HG03175 (cell line): ENCODE measurements around the gene IFNA8.
A peak's percentile ranks its signal among the peaks of the same experiment; 100 is the strongest.
"Not testable (repeated sequence)": the region's sequence is repeated elsewhere in the genome, so short reads cannot be mapped to it uniquely, and the experiment has no call there.

Experiments used
- ATAC-seq: cut with Tn5 transposase; IDR thresholded peaks from one replicate; pipeline ENCODE4 v1.9.1; 2021; ENCODE audit warnings: mild to moderate bottlenecking, moderate library complexity; ENCODE audit not compliant: unreplicated experiment

The IFNA8 gene

GRCh38 chr9:21408817-21409216 is at the start of gene IFNA8:
TSS of gene IFNA8 (plus strand) at chr9:21409117. CDS start at chr9:21409177, 60 bp downstream.
- no peak for ATAC-seq

DNA sequence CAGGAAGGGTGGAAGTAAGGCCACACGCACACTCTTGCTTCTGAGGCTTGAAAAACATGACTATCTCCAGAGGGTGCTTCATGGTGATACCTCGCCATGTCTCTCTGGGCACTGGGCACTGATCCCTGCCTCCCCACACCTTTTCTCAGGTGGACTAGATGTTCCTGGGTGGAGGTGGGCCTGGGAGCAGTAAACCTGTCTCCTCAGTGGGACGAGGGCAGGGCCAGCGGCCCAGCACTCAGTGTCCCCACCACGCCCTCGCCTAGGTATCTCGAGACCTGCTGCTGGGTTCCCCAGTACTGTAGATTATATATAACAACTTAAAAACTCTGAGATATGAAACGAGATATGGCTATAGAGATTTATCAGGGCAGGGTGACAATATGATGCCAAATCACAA is 46.6 kb upstream of the IFNA8 start:
- no peak for ATAC-seq

GRCh38 chr9:21367169-21367568 is 41.7 kb upstream of the IFNA8 start:
- ATAC-seq, result peak; percentile 95

DNA sequence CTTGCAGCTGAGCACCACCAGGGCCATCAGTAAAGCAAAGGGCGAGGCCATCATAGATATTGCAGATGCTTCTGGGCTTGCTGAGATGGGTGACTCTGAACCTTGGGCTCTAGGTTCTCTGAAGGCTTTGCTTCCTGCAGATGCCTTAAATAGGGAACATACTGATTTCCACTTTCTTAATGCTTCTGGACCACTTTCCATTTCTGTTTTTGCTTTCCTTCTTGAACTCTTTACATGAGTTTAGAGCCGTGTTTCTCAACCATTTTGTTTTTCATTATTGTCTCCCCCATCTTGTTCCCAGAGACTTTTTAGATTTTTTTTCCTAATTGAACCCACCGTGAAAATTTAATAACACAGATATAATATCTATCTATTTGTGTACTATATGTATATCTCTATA is 41.0 kb upstream of the IFNA8 start, which contains the start of gene IFNA13:
Gene IFNA13, minus strand, starts transcription at position 101 of the 400 bp plus-strand sequence. Its CDS starts 47 bp downstream, at position 54.
- no peak for ATAC-seq

- ATAC-seq, result not testable (repeated sequence)
These were observed 37.5 kb upstream of the IFNA8 start for GRCh38 chr9:21371467-21371866.

DNA sequence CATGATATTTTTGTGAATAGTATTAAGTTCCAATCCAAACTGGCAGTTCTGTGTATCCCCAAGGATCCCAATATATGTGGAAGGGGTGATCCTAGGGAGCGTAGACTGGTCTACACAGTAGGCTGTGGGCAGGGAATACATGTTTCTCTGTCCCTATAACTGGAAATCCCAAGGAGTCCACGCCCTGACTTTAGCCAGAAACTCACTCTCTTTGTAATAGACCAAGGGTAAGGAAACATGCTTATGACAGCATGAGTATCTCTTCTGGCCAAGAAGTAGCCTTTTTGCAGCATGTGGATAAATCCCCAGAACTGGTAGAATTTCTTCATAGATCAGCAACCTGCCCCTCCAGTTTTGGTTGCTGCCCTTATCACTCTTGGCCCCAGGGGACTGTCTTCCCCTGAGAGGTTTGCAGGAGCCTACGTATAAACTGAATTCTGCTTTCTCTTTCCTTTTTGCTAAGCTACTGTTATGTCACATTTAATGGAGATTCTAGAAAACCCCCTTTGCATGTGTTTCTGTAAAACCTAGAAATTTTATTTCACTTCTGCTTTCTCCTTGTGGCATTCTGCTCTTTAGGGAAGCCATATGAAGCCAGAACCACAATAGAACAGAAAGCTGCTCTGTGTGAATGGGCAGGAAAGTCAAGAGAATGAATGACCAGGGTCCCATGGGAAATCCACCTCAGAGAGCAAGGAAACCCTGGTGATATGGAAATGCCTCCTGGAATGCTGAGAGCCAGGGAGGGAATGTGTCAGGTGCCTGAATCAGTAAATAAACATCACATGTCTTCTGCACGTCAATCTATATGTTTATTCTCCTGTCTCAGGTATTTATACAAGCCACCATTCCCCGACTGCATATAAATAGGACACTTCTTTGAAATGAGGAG is 27.2 kb upstream of the IFNA8 start:
- peak; percentile 98 for ATAC-seq

GRCh38 chr9:21383627-21384026 is 25.3 kb upstream of the IFNA8 start:
- ATAC-seq, result no peak

DNA sequence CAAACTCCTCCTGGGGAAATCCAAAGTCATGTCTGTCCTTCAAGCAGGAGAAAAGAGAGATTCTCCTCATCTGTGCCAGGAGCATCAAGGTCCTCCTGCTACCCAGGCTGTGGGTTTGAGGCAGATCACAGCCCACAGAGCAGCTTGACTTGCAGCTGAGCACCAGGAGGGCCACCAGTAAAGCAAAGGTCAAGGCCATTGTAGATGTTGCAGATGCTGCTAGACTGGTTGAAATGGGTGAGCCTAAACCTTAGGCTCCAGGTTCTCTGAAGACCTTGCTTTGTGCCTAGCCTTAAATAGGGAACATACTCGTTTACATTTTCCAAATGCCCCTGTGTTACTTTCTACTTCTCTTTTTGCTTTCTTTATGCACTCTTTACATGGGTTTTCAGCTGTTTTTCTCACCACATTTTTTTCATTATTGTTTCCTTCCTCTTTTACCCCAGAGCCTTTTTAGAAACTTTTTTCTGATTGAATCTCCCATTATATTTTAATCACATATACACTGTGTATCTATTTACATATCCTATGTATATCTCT is 23.7 kb upstream of the IFNA8 start, which contains the start of gene IFNA2:
Gene IFNA2, minus strand, starts transcription at position 268 of the 540 bp plus-strand sequence. Its CDS starts 69 bp downstream, at position 199.
- no peak for ATAC-seq

DNA sequence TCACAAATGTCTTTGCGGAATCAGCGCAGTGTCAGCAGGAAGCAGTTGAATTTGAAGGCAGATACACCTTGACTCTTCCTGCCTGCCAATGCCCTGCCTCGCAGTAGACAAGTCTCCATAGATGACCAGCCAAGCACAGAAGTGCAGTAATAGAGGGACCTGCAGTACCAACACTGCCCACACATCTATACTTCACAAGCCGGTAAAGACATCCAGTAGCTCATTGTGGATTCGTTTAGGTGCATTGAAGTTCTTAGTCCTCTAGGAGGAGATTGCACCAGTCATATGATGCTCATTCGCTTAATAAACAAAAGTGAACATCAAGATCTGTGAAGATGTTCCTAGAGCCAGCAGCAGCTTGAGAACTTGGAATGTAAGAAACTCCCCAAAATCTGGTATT is 16.6 kb upstream of the IFNA8 start:
- ATAC-seq, result peak; percentile 95

- peak; percentile 67 for ATAC-seq
These were observed 12.9 kb upstream of the IFNA8 start for GRCh38 chr9:21395778-21396717.

- ATAC-seq, result no peak
These were observed 9.9 kb upstream of the IFNA8 start for GRCh38 chr9:21398955-21399489.

DNA sequence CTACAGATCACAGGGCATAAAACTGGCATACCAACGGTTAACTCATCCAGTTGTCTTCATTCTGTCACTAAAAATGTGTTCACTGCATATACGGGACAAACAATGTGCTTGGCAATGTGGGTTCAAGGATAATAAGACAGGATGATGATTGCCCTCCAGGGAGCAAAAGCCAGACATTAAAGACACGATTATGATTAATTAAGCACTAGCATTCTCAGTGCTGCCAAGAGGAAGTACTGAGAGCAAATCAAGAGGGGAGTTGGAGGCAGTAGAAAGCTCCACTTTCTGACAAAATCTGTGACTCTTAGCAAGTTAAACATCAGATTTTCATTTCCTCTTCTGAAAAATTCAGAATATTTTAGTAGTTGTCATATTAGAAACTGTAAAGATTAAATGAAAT is 9.0 kb upstream of the IFNA8 start:
- ATAC-seq, result no peak

- peak; percentile 56 for ATAC-seq
These were observed 6.3 kb upstream of the IFNA8 start for GRCh38 chr9:21402386-21403251.

DNA sequence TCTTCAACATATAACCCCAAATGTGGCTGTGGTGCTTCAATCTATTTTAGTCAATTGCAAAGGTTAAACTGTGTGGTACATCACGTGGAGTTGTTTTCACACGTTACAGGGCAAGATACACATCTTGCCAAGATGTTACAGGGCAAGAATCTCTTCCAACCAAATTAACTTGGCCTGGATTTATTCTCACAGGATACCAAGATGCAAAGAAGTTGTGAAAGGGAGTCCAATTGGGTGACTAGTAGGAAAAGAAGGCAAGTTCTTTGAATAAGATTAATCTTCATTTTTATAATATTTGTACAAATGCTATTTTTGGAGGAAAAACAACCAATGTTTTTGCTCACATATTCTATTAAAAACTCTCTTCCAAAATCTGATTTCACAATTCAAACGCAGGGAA is 4.8 kb upstream of the IFNA8 start:
- no peak for ATAC-seq

DNA sequence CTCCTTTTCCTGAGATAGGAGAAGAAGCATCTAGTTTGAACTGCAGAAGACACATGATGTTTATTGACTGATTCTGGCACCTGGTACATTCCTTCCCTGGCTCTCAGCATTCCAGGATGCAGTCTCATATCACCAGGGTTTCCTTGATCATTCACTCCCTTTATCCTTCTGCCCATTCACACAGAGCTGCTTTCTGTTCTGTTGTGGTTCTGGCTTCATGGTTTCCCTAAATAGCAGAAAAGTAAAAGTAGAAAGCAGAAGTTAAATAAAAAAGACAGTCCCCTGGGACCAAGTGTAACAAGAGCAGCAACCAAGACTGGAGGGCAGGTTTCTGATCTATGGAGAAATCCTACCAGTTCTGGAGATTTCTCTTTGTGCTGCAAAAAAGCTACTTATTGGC is 3.2 kb downstream of the IFNA8 start:
- peak; percentile 58 for ATAC-seq

- ATAC-seq, result no peak
These were observed 4.2 kb downstream of the IFNA8 start for GRCh38 chr9:21413151-21413550.

DNA sequence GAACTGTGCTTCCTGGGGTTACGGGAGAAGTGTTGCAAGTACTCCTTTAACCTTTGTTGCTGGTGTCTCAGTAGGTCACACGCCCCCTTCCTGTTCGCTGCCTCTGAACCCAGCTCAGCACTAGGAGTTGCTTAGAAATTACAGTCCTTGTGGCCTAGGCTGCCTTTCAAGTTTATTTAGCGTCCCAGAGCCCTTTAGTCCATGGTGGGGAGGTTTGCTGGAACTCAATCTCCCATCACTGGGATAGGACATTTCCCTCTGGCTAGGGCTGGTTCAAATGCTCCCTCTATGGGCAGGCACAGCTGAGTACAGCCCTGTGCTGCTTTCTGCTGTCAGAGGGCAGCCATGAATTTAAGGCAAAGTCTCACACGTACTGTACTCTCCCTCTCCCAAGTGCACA is 4.7 kb downstream of the IFNA8 start:
- ATAC-seq, result peak; percentile 48

DNA sequence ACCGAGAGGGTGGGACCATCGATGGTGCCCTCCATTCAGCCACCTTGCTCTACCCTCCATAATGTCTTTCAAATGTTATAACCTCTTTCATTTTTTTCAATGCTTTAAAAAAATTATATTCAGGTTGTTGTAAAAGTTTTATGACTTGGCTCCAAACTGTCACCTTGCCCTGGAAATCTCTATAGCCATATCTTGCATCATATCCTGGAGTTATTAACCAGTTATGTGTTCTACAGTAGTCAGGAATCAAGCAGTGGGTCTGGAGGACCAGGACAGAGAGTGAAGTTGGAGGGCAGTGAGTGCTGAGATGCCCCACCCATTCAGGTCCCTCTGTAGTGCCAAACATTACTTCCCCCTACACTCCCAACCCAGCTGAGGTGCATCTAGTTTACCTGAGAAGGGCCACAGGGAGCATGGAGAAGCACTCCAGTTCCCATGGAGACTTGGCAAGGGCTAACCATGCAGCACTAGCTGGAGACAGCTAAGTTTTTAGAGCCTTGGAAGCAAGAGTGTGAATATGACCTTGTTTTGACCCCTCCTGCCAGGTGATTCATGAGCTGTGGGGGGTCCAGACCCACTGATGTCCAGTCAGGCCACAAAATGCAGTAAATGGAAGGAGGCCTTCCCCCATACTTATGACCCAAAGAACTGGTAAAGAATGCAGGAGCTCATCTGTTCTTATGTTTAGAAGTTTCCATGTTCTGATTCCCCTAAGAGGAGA is 5.5 kb downstream of the IFNA8 start:
- ATAC-seq, result no peak
